AG04449 (cell line): Measurements from ENCODE around the gene PLK3.
A peak's percentile ranks its signal among the peaks of the same experiment; 100 is the strongest.

Experiments
- CTCF ChIA-PET: fragments of 350-600 bp; formaldehyde crosslinking; extraction: SDS; loops from one replicate; lab custom pipeline; 2021; ENCODE audit warnings: antibody characterized with exemption; lab: Yijun Ruan, JAX
- POLR2A ChIA-PET: fragments of 400-600, 350-600 bp; formaldehyde crosslinking; extraction: SDS; loops from one replicate; lab custom pipeline; 2020; ENCODE audit warnings: antibody characterized with exemption, inconsistent platforms; lab: Yijun Ruan, JAX
- DNase-seq: peaks from one replicate; pipeline ENCODE4 v3.0.0-alpha.2; 2010; ENCODE audit warnings: low read depth, low spot score
- H3K4me3 ChIP-seq: 2 replicates; pipeline ENCODE4 v1.5.1; 2011; ENCODE audit warnings: low read depth, mild to moderate bottlenecking, control low read depth, low read length
- TF ChIP-seq, protein P1 (sequence below): IDR thresholded peaks from one replicate; pipeline ENCODE4 v1.5.1; 2011; ENCODE audit warnings: mild to moderate bottlenecking, moderate library complexity, low read length, control low read depth, inconsistent platforms; ENCODE audit not compliant: insufficient read depth; ENCODE audit errors: missing control alignments

Gene PLK3

DNA sequence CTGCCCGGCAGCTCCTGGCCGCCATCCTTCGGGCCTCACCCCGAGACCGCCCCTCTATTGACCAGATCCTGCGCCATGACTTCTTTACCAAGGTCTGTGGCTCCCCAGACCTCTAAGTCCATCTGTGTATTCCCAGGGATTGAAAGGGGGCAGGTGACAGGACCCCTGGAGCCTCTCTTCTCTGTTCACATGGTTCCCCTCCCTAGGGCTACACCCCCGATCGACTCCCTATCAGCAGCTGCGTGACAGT is 2.8 kb downstream of the PLK3 start:
- ChIA-PET CTCF (no interaction called here), POLR2A (interaction anchor here (1.0 to 4.2 kb wide), 3 partner anchors 10 to 72 kb away, joined by 3 to 78 read pairs (median 4); partner anchors contain the start of gene RNU5D-1)
- DNase-seq: no peak
- no peak overlapping the region; the same call in 1 of the 2 replicates for H3K4me3 ChIP-seq
- TF ChIP-seq, protein P1, sequence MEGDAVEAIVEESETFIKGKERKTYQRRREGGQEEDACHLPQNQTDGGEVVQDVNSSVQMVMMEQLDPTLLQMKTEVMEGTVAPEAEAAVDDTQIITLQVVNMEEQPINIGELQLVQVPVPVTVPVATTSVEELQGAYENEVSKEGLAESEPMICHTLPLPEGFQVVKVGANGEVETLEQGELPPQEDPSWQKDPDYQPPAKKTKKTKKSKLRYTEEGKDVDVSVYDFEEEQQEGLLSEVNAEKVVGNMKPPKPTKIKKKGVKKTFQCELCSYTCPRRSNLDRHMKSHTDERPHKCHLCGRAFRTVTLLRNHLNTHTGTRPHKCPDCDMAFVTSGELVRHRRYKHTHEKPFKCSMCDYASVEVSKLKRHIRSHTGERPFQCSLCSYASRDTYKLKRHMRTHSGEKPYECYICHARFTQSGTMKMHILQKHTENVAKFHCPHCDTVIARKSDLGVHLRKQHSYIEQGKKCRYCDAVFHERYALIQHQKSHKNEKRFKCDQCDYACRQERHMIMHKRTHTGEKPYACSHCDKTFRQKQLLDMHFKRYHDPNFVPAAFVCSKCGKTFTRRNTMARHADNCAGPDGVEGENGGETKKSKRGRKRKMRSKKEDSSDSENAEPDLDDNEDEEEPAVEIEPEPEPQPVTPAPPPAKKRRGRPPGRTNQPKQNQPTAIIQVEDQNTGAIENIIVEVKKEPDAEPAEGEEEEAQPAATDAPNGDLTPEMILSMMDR: no peak

- no peak for DNase-seq
- TF ChIP-seq, protein P1: no peak
- ChIA-PET POLR2A (interaction anchor here (1.0 to 4.2 kb wide), 2 partner anchors 10 to 17 kb away, joined by 4 to 78 read pairs; no protein-coding TSS in a partner anchor), CTCF (no interaction called here)
- H3K4me3 ChIP-seq: no peak overlapping the region
Measured at GRCh38 chr1:44803312-44804095, 3.3 kb downstream of the PLK3 start.

GRCh38 chr1:44805311-44806024 is 5.3 kb downstream of the PLK3 start:
- POLR2A ChIA-PET: interaction anchor here (4.9 kb wide), 1 partner anchor 13 kb away, joined by 63 read pairs; no protein-coding TSS in a partner anchor

DNA sequence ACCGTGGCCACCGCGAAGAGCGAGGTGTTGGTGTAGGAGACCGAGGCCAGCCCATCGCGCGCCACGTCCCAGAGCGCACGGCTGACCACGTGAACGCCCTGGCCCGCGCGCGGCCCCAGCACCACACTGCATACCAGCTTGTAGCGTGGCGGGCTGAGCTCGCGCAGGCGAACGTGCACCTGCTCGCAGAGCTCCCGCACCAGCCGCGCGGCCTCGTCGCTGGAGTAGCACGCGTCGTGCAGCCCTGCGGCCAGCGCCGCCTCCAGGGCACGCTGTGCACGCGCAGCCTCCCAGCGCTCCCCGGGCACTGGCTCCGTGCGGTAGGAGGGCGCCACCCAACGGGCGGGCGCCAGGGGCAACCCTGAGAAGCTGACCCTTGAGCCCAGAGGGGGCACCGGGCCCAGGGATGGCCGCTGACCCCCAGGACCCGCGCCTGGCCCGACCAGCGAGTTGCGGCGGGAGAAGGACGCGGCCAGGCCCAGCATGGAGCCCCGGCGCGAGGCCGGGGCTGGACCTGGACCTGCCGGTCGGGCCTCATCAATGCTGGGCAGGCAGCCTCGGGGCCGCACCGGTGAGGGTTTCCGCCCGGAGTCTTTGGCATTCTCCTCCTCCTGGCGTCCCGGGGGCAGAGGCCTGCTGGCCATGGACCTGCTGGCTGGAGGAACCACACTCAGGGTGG is 6.0 kb downstream of the PLK3 start:
- CTCF ChIA-PET: interaction anchor here (0.6 to 1.0 kb wide), 2 partner anchors 8 to 25 kb away, joined by 3 read pairs; no protein-coding TSS in a partner anchor
- no peak overlapping the region for H3K4me3 ChIP-seq
- POLR2A ChIA-PET: interaction anchor here (4.9 kb wide), 1 partner anchor 12 kb away, joined by 63 read pairs; no protein-coding TSS in a partner anchor
- DNase-seq: no peak
- TF ChIP-seq, protein P1: no peak

More at GRCh38 chr1:44805311-44806024, 5.3 kb downstream of the PLK3 start:
- CTCF ChIA-PET: interaction anchor here (0.6 kb wide), 1 partner anchor 25 kb away, joined by 3 read pairs; no protein-coding TSS in a partner anchor
- TF ChIP-seq, protein P1: no peak
- H3K4me3 ChIP-seq: no peak overlapping the region
- no peak for DNase-seq

DNA sequence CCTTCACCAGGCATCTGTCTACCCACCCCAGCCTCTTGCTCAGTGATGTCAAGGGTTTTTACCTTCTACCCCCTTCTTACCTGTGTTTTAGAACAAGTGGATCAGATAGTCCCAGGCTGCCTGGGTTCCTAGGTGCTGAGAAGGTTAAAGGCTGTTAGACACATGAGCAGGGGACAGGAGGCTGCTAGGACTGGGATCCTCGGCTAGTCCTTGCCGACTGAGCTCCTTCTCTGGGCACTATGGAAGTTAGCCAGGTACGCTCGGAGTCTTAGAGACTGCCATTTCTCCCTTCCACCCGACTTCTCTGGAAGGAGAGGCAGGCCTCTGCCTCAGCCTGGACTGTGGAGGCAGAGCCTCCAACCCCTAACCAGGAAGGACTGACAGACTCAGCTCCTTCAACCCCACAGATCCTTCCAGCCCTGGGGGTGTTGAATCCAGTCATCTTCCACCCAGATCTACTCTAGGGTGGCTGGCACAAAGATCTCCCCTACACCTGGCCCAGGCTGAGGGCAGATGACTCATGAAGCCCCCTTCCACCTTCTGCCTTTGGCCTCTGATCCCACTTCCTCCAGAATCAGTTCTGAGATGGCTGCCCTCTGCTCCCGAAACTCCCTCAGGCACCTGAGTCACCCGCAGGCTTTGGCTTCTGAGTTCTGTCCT is 6.7 kb downstream of the PLK3 start, which contains the start of gene DYNLT4:
Gene DYNLT4 (minus strand): TSS at position 648 of the 660 bp plus-strand sequence. CDS start 683 bp downstream, outside the sequence.
- TF ChIP-seq, protein P1: no peak
- no peak for DNase-seq
- H3K4me3 ChIP-seq: peak within 1 kb of the TSS; percentile 33
- CTCF ChIA-PET: interaction anchor here (1.0 to 1.6 kb wide), 2 partner anchors 9 to 13 kb away, joined by 3 to 5 read pairs; no protein-coding TSS in a partner anchor
- POLR2A ChIA-PET: interaction anchor here (1.1 to 4.9 kb wide), 4 partner anchors 12 to 76 kb away, joined by 4 to 63 read pairs (median 10); partner anchors contain the start of gene RPS8
